ENCODE measurements around the gene MAPKAP1.

GRCh38 chr9:125460883-125461635, 245.9 kb downstream of the MAPKAP1 start:
- TF ChIP-seq, protein P1, sequence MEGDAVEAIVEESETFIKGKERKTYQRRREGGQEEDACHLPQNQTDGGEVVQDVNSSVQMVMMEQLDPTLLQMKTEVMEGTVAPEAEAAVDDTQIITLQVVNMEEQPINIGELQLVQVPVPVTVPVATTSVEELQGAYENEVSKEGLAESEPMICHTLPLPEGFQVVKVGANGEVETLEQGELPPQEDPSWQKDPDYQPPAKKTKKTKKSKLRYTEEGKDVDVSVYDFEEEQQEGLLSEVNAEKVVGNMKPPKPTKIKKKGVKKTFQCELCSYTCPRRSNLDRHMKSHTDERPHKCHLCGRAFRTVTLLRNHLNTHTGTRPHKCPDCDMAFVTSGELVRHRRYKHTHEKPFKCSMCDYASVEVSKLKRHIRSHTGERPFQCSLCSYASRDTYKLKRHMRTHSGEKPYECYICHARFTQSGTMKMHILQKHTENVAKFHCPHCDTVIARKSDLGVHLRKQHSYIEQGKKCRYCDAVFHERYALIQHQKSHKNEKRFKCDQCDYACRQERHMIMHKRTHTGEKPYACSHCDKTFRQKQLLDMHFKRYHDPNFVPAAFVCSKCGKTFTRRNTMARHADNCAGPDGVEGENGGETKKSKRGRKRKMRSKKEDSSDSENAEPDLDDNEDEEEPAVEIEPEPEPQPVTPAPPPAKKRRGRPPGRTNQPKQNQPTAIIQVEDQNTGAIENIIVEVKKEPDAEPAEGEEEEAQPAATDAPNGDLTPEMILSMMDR (IDR thresholded peaks at IDR 0.05), result no peak
- no peak for TF ChIP-seq POLR2A (IDR thresholded peaks at IDR 0.05)
